Stimulated activated CD4-positive, alpha-beta T cell treated with anti-CD3 and anti-CD28 coated beads, TNF-alpha, amount 100 ng/mL, for 1 hour (primary cell): ENCODE results near the gene USP28.
"Not testable (repeated sequence)": the region's sequence is repeated elsewhere in the genome, so short reads cannot be mapped to it uniquely, and the experiment has no call there.

ENCODE experiments used
- DNase-seq, 3 donors: peaks; one replicate each; pipeline ENCODE4 v3.0.0-alpha.2; 2020; ENCODE audit warnings: low read depth in 3 of 3, low spot score in 1 of 3

USP28 gene

DNA sequence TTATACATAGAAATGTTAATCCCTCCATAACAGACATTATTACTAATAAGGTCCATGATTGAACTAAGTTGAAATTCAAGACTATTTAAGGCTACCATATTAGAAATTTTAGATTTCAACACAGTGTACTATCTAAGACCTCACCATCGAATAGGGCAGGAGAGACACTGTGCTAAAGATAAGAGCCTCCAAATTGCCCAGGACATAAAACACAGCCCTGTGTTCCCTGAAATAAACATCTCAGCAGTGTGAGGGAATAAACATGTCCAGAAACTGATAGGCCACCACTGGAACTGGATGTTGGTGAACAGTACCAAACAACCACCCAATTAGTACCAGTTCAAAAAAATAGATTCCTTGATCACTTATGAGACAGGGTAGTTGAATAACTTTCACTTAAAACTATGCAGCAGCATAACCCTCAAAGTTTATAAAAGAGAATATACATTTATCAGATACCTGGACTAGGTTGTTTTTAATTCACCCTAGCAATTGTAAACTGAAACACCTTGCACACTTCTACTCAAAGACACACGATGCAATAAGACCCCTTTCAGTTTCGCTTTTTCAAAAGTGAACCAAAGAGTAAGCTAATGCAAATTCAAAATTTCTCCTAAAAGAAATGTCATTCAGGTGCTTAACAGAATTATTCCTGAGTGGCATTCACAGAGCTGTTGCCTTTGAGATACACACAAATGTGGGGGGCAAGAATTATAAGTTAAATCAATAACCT, 34.3 kb downstream of the USP28 start:
- no peak for DNase-seq

DNA sequence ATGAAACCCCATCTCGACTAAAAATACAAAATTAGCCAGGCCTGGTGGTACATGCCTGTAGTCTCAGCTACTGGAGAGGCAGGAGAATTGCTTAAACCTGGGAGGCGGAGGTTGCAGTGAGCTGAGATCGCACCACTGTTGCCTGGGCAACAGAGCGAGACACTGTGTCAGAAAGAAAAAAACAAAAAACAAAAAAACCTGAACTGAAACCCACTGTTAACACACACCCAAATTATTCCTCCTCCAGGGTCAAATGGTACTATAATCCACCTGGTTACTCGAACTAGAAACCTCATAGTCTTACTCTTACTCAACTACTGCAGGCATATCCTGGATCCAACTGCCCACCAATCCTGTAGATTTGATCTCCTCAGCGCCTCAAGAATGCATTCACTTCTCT, 35.5 kb downstream of the USP28 start:
- no peak for DNase-seq

- DNase-seq: no peak
Observed at GRCh38 chr11:113838005-113838404, 37.4 kb downstream of the USP28 start.

- no peak for DNase-seq
Observed at GRCh38 chr11:113835306-113835705, 40.1 kb downstream of the USP28 start.

DNA sequence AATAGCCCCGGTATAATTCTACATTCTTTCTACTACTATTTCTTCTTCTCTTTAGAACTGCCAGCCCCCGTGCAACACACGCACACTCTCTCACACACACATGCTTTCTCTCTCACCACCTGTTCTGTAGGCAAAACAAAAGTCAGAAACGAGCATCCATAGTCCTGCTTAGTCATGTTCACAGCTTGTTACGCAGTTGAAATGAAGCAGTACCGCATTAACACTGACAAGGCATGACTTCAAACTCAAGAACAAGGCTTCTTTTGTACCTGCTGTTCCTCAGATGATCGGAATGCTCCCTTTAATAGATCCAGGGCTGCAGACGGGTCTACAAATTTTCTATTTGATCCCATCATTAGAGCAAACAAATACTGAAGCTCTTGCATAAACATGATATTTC, 42.2 kb downstream of the USP28 start:
- DNase-seq: no peak

DNA sequence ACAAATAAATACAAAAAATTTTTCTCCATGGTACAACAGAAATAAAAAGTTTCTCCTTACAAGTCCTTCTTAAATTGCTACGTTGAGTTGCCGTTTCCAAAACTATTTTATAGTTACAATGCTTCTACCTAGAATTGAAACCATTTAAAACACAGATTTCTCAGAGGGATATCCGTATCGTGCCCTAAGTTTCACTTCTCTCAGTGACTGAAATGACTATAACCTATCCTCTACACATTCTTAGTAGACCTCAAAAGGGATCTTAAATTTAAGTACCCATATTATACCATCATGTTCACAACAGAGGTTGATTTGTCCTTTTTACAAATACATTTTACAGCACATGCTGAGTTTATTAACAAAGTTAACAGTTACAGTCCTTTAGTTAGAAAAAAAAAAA, 44.1 kb downstream of the USP28 start:
- no peak for DNase-seq

DNA sequence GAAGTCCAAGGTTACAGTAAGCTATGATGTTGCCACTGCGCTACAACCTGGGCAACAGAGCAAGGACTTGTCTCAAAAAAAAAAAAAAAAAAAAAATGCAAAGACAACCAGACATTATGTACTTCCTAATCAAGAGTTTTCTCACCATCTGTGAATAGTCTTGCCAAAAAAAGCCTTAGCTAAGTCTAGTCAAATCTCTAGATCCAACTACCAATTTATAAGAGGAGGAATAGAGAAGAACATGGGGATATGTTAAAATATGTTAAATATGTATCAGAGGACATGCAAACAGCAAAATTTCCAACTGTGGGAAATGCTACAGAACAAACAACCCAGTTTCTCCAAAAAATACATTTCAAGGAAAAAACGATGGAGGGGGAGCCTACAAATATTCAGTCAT, 45.6 kb downstream of the USP28 start:
- no peak for DNase-seq

- no peak for DNase-seq
Observed at GRCh38 chr11:113828191-113828590, 47.2 kb downstream of the USP28 start.

GRCh38 chr11:113827477-113827876, 47.9 kb downstream of the USP28 start:
- DNase-seq: no peak

DNA sequence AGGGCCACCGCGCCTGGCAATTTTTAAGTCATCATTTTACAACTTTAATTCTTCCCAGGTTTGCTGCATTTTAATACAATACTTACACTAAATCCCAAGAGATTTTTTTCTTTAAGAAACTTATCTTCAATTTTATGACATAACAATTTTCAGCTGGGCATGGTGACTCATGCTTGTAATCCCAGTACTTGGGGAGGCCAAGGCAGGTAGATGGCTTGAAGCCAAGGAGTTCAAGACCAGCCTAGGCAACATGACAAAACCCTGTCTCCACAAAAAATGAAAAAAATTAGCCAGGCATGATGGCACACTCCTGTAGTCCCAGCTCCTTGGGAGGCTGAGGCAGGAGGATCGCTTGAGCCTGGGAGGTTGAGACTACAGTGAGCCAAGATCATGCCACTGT, 56.9 kb downstream of the USP28 start:
- no peak for DNase-seq

GRCh38 chr11:113817626-113818025, 57.7 kb downstream of the USP28 start:
- no peak for DNase-seq

DNA sequence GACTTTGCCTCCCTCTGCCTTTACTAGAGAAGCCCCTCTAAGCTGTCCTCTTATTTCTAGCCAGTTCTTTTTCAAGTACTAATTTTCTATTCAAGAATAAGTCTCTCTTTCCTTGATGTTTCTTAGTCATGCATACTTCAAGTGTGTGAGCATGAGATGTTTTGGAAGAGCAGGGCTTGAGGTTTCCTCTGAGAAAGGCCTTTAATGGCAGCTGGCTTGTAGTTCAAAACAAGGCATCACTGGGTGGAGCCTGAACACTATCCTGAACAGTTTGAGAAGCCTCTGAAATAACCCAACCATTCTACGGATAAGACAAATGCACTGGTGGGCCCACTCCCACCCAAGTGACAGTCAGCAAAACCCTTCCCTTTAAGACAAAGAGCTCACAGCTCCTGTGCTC, 58.2 kb downstream of the USP28 start:
- no peak for DNase-seq

DNA sequence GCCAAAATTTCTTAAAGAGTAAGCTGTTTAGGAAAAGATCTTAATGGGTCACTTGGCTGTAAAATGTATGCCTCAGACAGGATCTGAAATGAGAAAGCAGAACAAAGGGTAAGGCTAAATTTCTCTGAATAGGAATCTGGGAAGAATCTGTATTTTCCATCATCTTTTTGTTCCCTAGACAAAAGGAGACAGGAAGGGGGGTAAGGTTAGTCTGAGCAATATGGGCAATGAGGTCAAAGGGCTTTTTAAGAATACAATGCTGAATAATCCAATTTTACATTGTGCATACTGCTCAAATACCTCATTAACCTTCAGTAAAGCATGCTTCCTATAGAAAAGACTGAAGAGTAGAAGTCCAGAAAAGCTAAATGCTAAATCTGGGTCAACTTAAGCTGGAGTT, 61.2 kb downstream of the USP28 start:
- no peak for DNase-seq

- DNase-seq: no peak
Observed at GRCh38 chr11:113808931-113809330, 66.4 kb downstream of the USP28 start.

GRCh38 chr11:113806406-113806805, 69.0 kb downstream of the USP28 start:
- DNase-seq: no peak

- no peak for DNase-seq
Observed at GRCh38 chr11:113805640-113806039, 69.7 kb downstream of the USP28 start.

GRCh38 chr11:113802621-113803020, 72.8 kb downstream of the USP28 start:
- DNase-seq: no peak

DNA sequence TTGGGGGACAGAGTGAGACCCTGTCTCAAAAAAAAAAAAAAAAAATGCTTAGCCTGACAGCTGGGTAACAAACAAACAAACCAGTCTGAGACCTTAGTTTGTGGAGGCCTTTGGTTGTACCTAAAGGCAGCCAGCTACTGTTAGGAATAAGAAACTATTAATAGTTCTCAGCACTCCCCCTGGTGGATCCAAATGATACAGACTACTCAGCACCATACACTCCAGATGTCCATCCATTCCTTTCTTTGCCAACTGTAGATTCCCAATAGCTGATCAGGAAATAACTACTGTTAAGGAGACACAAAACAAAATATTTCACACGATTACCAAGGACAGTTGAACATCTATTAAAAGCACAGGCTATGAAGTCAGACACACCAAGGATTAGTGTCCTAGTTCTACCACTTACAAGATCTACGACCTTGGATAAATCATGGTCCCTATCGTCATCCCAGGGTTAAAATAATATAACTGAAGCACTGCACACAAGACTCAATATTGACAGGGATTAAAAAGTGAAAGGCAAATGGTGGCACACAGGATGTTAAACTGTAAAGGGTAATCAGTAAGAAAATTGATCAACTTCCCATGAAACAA, 78.6 kb downstream of the USP28 start:
- DNase-seq: no peak

GRCh38 chr11:113789675-113790320, 85.6 kb downstream of the USP28 start:
- no peak for DNase-seq

DNA sequence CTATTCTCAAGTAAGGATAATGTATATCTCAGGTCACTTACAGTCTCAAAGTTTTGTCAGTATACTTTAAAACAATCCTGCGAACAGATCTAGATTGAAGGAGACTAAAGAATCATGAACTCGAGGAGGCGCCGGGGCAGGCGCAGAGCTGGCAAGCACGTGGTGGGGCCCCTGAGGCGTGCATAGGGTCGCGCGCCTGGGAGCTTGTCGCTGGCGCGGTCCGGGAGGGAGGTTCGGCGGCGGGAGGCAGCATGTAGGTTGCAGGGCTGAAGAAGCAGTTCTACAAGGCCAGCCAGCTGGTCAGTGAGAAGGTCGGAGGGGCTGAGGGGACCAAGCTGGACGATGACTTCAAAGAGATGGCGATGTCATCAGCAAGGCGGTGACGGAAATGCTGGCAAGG, 86.4 kb downstream of the USP28 start:
- not testable (repeated sequence) for DNase-seq

GRCh38 chr11:113782134-113782533, 93.2 kb downstream of the USP28 start:
- no peak for DNase-seq

DNA sequence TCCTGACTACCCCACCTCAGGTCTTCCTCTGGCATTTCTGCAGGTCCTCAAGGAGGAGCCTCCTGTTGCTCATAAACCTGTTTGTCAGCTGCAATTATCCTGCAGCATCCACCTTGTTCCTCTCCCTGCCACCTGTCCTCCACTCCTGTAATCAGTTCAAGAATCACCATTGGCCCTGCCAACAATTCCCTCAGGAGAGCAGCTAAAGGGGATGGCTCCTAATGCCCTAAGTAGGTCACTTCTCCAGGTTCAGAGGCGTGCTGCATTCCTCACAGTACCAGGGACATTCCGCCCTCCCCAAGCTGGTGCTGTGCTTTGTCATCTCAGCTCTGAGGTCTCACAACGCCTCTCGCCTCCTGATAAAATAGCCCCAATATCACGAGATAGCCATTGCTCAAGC, 93.7 kb downstream of the USP28 start:
- no peak for DNase-seq

DNA sequence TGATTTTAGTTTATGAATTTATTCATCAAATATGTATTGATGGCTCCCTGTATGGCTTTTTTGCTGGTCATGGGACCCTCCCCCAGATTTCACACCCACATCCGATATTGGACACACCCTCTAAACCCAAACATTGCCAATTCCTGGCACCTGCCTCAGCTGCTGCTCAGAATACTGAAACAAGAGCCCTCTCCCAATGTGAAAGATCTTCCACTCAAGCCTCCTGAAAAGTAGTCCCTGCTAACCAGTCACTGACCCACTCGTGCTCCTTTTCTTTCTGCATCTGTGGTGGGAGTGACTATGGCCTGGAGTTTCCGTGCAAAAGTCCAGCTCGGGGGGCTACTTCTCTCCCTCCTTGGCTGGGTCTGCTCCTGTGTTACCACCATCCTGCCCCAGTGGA, 95.9 kb downstream of the USP28 start, which contains the start of gene CLDN25:
Gene CLDN25 (plus strand): TSS at position 301 of the 400 bp plus-strand sequence. CDS start 0 bp downstream, at position 301.
- no peak for DNase-seq
